Natural killer cell (primary cell): ENCODE measurements around the gene MAP2K2. TPM values are rescaled to one million over a fixed set of nuclear protein-coding genes. Genes with fewer than 3 reads are reported as not detected.

Source experiments
- ATAC-seq, 3 donors: fragments of 150-1000 bp in 2 of 3; fragments of 200-7000 bp in 1 of 3; cut with Tn5 transposase; 1 replicate in 1 of 3; 2 replicates in 2 of 3; pipeline ENCODE4 v1.10.0; 2021; ENCODE audit warnings: mild to moderate bottlenecking in 2 of 3, moderate library complexity in 2 of 3
- DNase-seq, 2 donors: peaks; one replicate each; pipeline versions ENCODE4 v3.0.0 to v3.0.0-alpha.2; 2013 to 2021; ENCODE audit warnings: mixed read lengths in 1 of 2
- H3K27ac ChIP-seq: one replicate; pipeline ENCODE4 v1.5.1; 2013; ENCODE audit warnings: mild to moderate bottlenecking, low read length
- H3K27me3 ChIP-seq: one replicate; pipeline ENCODE4 v1.6.1; 2013; ENCODE audit warnings: low read length; ENCODE audit not compliant: control insufficient read depth, insufficient read depth
- H3K36me3 ChIP-seq: one replicate; pipeline ENCODE4 v1.6.1; 2013; ENCODE audit warnings: low read length; ENCODE audit not compliant: control insufficient read depth, insufficient read depth
- H3K4me1 ChIP-seq: one replicate; pipeline ENCODE4 v1.6.1; 2013; ENCODE audit warnings: low read length; ENCODE audit not compliant: control insufficient read depth, insufficient read depth
- H3K4me3 ChIP-seq: one replicate; pipeline ENCODE4 v1.5.1; 2013; ENCODE audit warnings: low read length
- H3K9me3 ChIP-seq: one replicate; pipeline ENCODE4 v1.6.1; 2013; ENCODE audit warnings: low read length; ENCODE audit not compliant: control insufficient read depth, insufficient read depth
- H3K27ac Mint-ChIP-seq, 2 donors: one replicate each; pipeline ENCODE4 v1.8.0; 2022; ENCODE audit warnings: mild to moderate bottlenecking in 2 of 2, mixed read lengths in 2 of 2, moderate library complexity in 1 of 2
- H3K27me3 Mint-ChIP-seq, 2 donors: one replicate each; pipeline ENCODE4 v1.8.0; 2022; ENCODE audit warnings: low read depth in 2 of 2, mixed read lengths in 2 of 2
- H3K36me3 Mint-ChIP-seq: one replicate; pipeline ENCODE4 v1.8.0; 2022; ENCODE audit warnings: mixed read lengths
- H3K4me1 Mint-ChIP-seq, 2 donors: one replicate each; pipeline ENCODE4 v1.8.0; 2022; ENCODE audit warnings: mixed read lengths in 2 of 2
- H3K4me3 Mint-ChIP-seq: one replicate; pipeline ENCODE4 v1.8.0; 2022; ENCODE audit warnings: mild to moderate bottlenecking, moderate library complexity, mixed read lengths
- H3K9me3 Mint-ChIP-seq, 2 donors: one replicate each; pipeline ENCODE4 v1.8.0; 2022; ENCODE audit warnings: mixed read lengths in 2 of 2
- CTCF ChIP-seq: fragments of 200-600 bp; IDR thresholded peaks from one replicate; pipeline ENCODE4 v1.8.0; 2022; ENCODE audit warnings: antibody characterized with exemption
- WGBS: methylation state at CpG from one replicate; pipeline ENCODE4 v1.1.7; 2013; ENCODE audit warnings: missing lambda C conversion rate; ENCODE audit not compliant: insufficient coverage; 5-methylcytosine and 5-hydroxymethylcytosine counted together
- intact Hi-C: fragments of 100-400 bp; cut with micrococcal nuclease; formaldehyde crosslinking; loops from one replicate; pipeline ENCODE4 v1.14.2; 2022
- total RNA-seq, 4 donors: library from RNA; stranded (reverse); fragments of 120-200 nt in 1 of 4; gene quantifications; one replicate each; pipeline versions ENCODE4 v1.2.3 to v1.2.4, GENCODE V29; 2013 to 2022

Gene MAP2K2
- total RNA-seq, 3 donors from 2014 or later (not counting 1 experiment from before 2014, with no cell fraction given), result 137 to 154 (median 152) TPM

GRCh38 chr19:4051175-4052101 is 72.5 kb downstream of the MAP2K2 start:
- DNase-seq (peak in 1 of 2 donors; percentile 15), ATAC-seq (peak; percentile 14 to 41 (median 20))
- H3K4me3 Mint-ChIP-seq, result peak overlapping the region; percentile 25
- H3K9me3 ChIP-seq, result no peaks in the 10 kb centered on the region
- peak overlapping the region; percentile 58 for H3K27ac ChIP-seq
- H3K36me3 Mint-ChIP-seq, result peaks cover 7% of the 10 kb centered on the region
- peak overlapping the region; percentile 84 to 86 for H3K27ac Mint-ChIP-seq
- H3K4me1 ChIP-seq, result peaks cover 47% of the 10 kb centered on the region
- peaks cover 32 to 46% of the 10 kb centered on the region in 2 donors for H3K4me1 Mint-ChIP-seq
- H3K4me3 ChIP-seq, result no peak overlapping the region
- H3K36me3 ChIP-seq, result peaks cover 54% of the 10 kb centered on the region
- no peaks in the 10 kb centered on the region for H3K27me3 Mint-ChIP-seq
- TF ChIP-seq CTCF, result no peak
- intact Hi-C loops, result no loop called here
- H3K27me3 ChIP-seq, result no peaks in the 10 kb centered on the region
- WGBS, result 70% methylated on average over 14 of the region's 15 CpGs
- H3K9me3 Mint-ChIP-seq, result no peaks in the 10 kb centered on the region

GRCh38 chr19:4049432-4049831 is 74.5 kb downstream of the MAP2K2 start:
- Mint-ChIP-seq H3K4me3 (no peak overlapping the region), H3K9me3 (no peaks in the 10 kb centered on the region), H3K4me1 (peaks cover 32 to 44% of the 10 kb centered on the region in 2 donors), H3K27me3 (no peaks in the 10 kb centered on the region), H3K27ac (peak overlapping the region; percentile 84 to 86), H3K36me3 (peaks cover 7% of the 10 kb centered on the region)
- H3K36me3 ChIP-seq, result peaks cover 60% of the 10 kb centered on the region
- 77% methylated on average over 15 of the region's 15 CpGs for WGBS
- DNase-seq (peak in 1 of 2 donors; percentile 7), ATAC-seq (peak in 1 of 3 donors; percentile 11)
- H3K4me3 ChIP-seq, result no peak overlapping the region
- intact Hi-C loops, result no loop called here
- H3K9me3 ChIP-seq, result no peaks in the 10 kb centered on the region
- no peak for TF ChIP-seq CTCF
- H3K4me1 ChIP-seq, result peaks cover 40% of the 10 kb centered on the region
- H3K27ac ChIP-seq, result no peak overlapping the region
- no peaks in the 10 kb centered on the region for H3K27me3 ChIP-seq

GRCh38 chr19:4046946-4047683 is 76.8 kb downstream of the MAP2K2 start:
- intact Hi-C loops, result no loop called here
- Histone ChIP-seq H3K9me3 (no peaks in the 10 kb centered on the region), H3K4me1 (peaks cover 31% of the 10 kb centered on the region), H3K4me3 (no peak overlapping the region), H3K27ac (no peak overlapping the region), H3K27me3 (no peaks in the 10 kb centered on the region), H3K36me3 (peaks cover 47% of the 10 kb centered on the region)
- Mint-ChIP-seq H3K27ac (peak overlapping the region in 1 of 2 donors; percentile 77), H3K4me3 (no peak overlapping the region), H3K27me3 (no peaks in the 10 kb centered on the region), H3K9me3 (no peaks in the 10 kb centered on the region), H3K4me1 (peaks cover 21 to 39% of the 10 kb centered on the region in 2 donors), H3K36me3 (no peaks in the 10 kb centered on the region)
- TF ChIP-seq CTCF, result no peak
- 96% methylated on average over 14 of the region's 33 CpGs for WGBS
- no peak for DNase-seq
- no peak for ATAC-seq
